ENCODE data around the gene C11orf86. TPM values are rescaled to one million over a fixed set of nuclear protein-coding genes. Genes with fewer than 3 reads are reported as not detected.
"Not testable (repeated sequence)": the region's sequence is repeated elsewhere in the genome, so short reads cannot be mapped to it uniquely, and the experiment has no call there.

Gene C11orf86
- total RNA-seq, 1 experiment from 2014 or later: 0.25 TPM

DNA sequence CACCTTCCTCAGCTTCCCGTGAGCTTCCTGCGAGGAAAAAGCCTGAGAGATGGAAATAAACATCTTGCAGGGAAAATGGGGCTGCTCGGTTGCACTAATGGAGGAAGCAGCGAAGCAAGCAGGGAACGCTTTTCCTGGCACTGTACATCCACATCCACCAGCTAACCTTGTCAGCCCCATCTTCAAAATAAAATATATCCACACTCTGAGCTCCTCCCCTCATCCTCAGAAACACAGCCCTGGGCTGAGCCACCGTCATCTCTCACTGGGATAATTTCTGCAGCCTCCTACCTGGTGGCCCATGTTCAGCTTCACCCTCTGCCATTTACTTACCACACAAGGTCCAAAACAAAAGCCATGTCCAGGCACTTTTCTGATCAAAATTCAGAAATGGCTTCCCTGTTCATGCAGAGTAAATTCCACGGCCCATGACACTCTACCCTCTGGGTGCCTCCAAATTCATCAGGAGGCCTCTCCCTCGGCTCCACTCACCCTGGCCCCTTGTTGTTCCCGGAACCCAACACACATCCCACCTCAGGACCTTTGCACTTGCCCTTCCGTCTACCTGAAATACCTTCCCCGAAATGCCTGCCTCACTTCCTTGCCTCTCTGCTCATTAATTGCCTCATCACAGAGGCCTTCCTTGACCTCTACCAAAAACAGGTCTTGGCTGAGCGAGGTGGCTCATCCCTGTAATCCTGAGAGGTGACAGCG, 13.0 kb downstream of the C11orf86 start:
- H3K9ac ChIP-seq (ENCODE audit: low read length): no peak overlapping the region
- no peaks in the 10 kb centered on the region for H3K79me2 ChIP-seq (ENCODE audit: insufficient read depth, low read length)
- H3K4me3 ChIP-seq (replicated peaks in 1 of 2; ENCODE audit: low read depth in 1 of 2, low read length in 2 of 2): no peak overlapping the region
- POLR2A ChIA-PET: no interaction called here
- H3K9me3 ChIP-seq (ENCODE audit: control insufficient read depth in 1 of 2, insufficient read depth in 1 of 2, low read depth in 1 of 2, low read length in 2 of 2): peaks cover 0 to 4% of the 10 kb centered on the region in 2 experiments; a peak in 1 of 4 replicates
- H2AFZ ChIP-seq (ENCODE audit: low read depth, low read length, poor library complexity, severe bottlenecking): no peak overlapping the region
- no TSS peak for BruUV-seq (replicated peaks)
- H3K27me3 ChIP-seq (ENCODE audit: insufficient read depth, low read length): no peaks in the 10 kb centered on the region
- H4K20me1 ChIP-seq (ENCODE audit: insufficient read depth): no peaks in the 10 kb centered on the region
- H3K4me2 ChIP-seq (ENCODE audit: low read length): no peak overlapping the region
- intact Hi-C loops (cut with micrococcal nuclease): loop anchor here (5.0 kb wide), 1 partner anchor 34 kb away; the partner anchor contains the start of gene SYT12
- no peak overlapping the region; the same call in 1 of the 2 replicates for H3K27ac ChIP-seq (ENCODE audit: low read depth, low read length)
- DNase-seq (ENCODE audit: low read depth, low spot score): no peak
- H3K4me1 ChIP-seq (ENCODE audit: control insufficient read depth in 1 of 2, insufficient read depth in 2 of 2, low read length in 2 of 2): peaks cover 46 to 49% of the 10 kb centered on the region in 2 experiments
- no peak for ATAC-seq
- no peaks in the 10 kb centered on the region for H3K9me2 ChIP-seq (ENCODE audit: insufficient read depth)
- CTCF ChIA-PET: interaction anchor here (2.6 kb wide), 1 partner anchor 12 kb away, joined by 8 read pairs; no protein-coding TSS in a partner anchor
- H3K36me3 ChIP-seq (ENCODE audit: control insufficient read depth in 1 of 2, insufficient read depth in 2 of 2, low read length in 2 of 2): no peaks in the 10 kb centered on the region
- RAD21 ChIA-PET (ENCODE audit: low non-redundant PET in 1 of 2, low total read pairs in 2 of 2, uncharacterized antibody in 2 of 2, unreplicated experiment in 2 of 2): no interaction called here
- TF ChIP-seq, protein P1, sequence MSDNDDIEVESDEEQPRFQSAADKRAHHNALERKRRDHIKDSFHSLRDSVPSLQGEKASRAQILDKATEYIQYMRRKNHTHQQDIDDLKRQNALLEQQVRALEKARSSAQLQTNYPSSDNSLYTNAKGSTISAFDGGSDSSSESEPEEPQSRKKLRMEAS (IDR thresholded peaks at IDR 0.05): no peak
- TF ChIP-seq TCF7L2 (IDR thresholded peaks at IDR 0.05; ENCODE audit: borderline replicate concordance, extremely low read depth, insufficient read depth, insufficient read length) (no peak), CBX3 (IDR thresholded peaks at IDR 0.05; ENCODE audit: low read depth) (no peak), YY1 (IDR thresholded peaks at IDR 0.05; ENCODE audit: extremely low read depth, insufficient replicate concordance, low read depth, low read length) (no peak), ZNF274 (IDR thresholded peaks at IDR 0.05; ENCODE audit: low read depth, low read length) (no peak), RAD21 (IDR thresholded peaks at IDR 0.05; ENCODE audit: low read depth) (no peak), ATF3 (IDR thresholded peaks at IDR 0.05) (no peak), SIN3A (IDR thresholded peaks at IDR 0.05; ENCODE audit: low read depth) (no peak), POLR2A (IDR thresholded peaks at IDR 0.05; ENCODE audit: borderline replicate concordance, extremely low read depth, insufficient read depth, insufficient read length) (no peak)

GRCh38 chr11:66988741-66989140, 13.6 kb downstream of the C11orf86 start:
- H3K27ac ChIP-seq (ENCODE audit: low read depth, low read length); H3K4me3 ChIP-seq (replicated peaks in 1 of 2; ENCODE audit: low read depth in 1 of 2, low read length in 2 of 2); H2AFZ ChIP-seq (ENCODE audit: low read depth, low read length, poor library complexity, severe bottlenecking); BruUV-seq (replicated peaks); H3K4me2 ChIP-seq (ENCODE audit: low read length); H3K9me3 ChIP-seq (ENCODE audit: control insufficient read depth in 1 of 2, insufficient read depth in 1 of 2, low read depth in 1 of 2, low read length in 2 of 2); ATAC-seq; H4K20me1 ChIP-seq (ENCODE audit: insufficient read depth); RAD21 ChIA-PET (ENCODE audit: low non-redundant PET in 1 of 2, low total read pairs in 2 of 2, uncharacterized antibody in 2 of 2, unreplicated experiment in 2 of 2); H3K36me3 ChIP-seq (ENCODE audit: control insufficient read depth in 1 of 2, insufficient read depth in 2 of 2, low read length in 2 of 2); CTCF ChIA-PET; H3K9me2 ChIP-seq (ENCODE audit: insufficient read depth); DNase-seq (ENCODE audit: low read depth, low spot score); H3K9ac ChIP-seq (ENCODE audit: low read length); H3K27me3 ChIP-seq (ENCODE audit: insufficient read depth, low read length); H3K79me2 ChIP-seq (ENCODE audit: insufficient read depth, low read length): not testable (repeated sequence)
- intact Hi-C loops (cut with micrococcal nuclease): loop anchor here (5.0 kb wide), 1 partner anchor 34 kb away; the partner anchor contains the start of gene SYT12
- H3K4me1 ChIP-seq (ENCODE audit: control insufficient read depth in 1 of 2, insufficient read depth in 2 of 2, low read length in 2 of 2): peaks cover 40 to 43% of the 10 kb centered on the region in 2 experiments
- POLR2A ChIA-PET: interaction anchor here (1.1 kb wide), 1 partner anchor 18 kb away, joined by 3 read pairs; no protein-coding TSS in a partner anchor

- RAD21 ChIA-PET (ENCODE audit: low non-redundant PET in 1 of 2, low total read pairs in 2 of 2, uncharacterized antibody in 2 of 2, unreplicated experiment in 2 of 2); CTCF ChIA-PET: not testable (repeated sequence)
Measured at GRCh38 chr11:66989360-66989759, 14.3 kb downstream of the C11orf86 start.

More at GRCh38 chr11:66989360-66989759, 14.3 kb downstream of the C11orf86 start:
- not testable (repeated sequence) for H3K4me2 ChIP-seq (ENCODE audit: low read length); H2AFZ ChIP-seq (ENCODE audit: low read depth, low read length, poor library complexity, severe bottlenecking); H4K20me1 ChIP-seq (ENCODE audit: insufficient read depth); H3K4me3 ChIP-seq (replicated peaks in 1 of 2; ENCODE audit: low read depth in 1 of 2, low read length in 2 of 2); H3K36me3 ChIP-seq (ENCODE audit: control insufficient read depth in 1 of 2, insufficient read depth in 2 of 2, low read length in 2 of 2); ATAC-seq; H3K27ac ChIP-seq (ENCODE audit: low read depth, low read length); H3K9me3 ChIP-seq (ENCODE audit: control insufficient read depth in 1 of 2, insufficient read depth in 1 of 2, low read depth in 1 of 2, low read length in 2 of 2); H3K9ac ChIP-seq (ENCODE audit: low read length); DNase-seq (ENCODE audit: low read depth, low spot score); H3K27me3 ChIP-seq (ENCODE audit: insufficient read depth, low read length); BruUV-seq (replicated peaks); H3K79me2 ChIP-seq (ENCODE audit: insufficient read depth, low read length); H3K9me2 ChIP-seq (ENCODE audit: insufficient read depth)
- intact Hi-C loops (cut with micrococcal nuclease): loop anchor here (5.0 kb wide), 1 partner anchor 33 kb away; the partner anchor contains the start of gene SYT12
- H3K4me1 ChIP-seq (ENCODE audit: control insufficient read depth in 1 of 2, insufficient read depth in 2 of 2, low read length in 2 of 2): peaks cover 34 to 37% of the 10 kb centered on the region in 2 experiments
- POLR2A ChIA-PET: interaction anchor here (1.1 kb wide), 1 partner anchor 17 kb away, joined by 3 read pairs; no protein-coding TSS in a partner anchor
